K562 (cell line): ENCODE measurements around the gene FSHR. TPM values are rescaled to one million over a fixed set of nuclear protein-coding genes. Genes with fewer than 3 reads are reported as not detected.

Experiments
- CBFB ChIP-seq: sonication (generic); formaldehyde crosslinking; IDR thresholded peaks from 2 replicates; pipeline ENCODE4 v1.4.0; 2020; ENCODE audit warnings: mild to moderate bottlenecking, missing genetic modification reagents
- ZBTB40 ChIP-seq, 2 experiments: fragments of 450-650 bp in 1 of 2; sonication (generic) in 1 of 2; formaldehyde crosslinking in 1 of 2; IDR thresholded peaks; 2 replicates each; pipeline versions ENCODE4 v1.7.1 to v1.9.0; 2016 to 2022; ENCODE audit warnings: inconsistent platforms in 1 of 2, mild to moderate bottlenecking in 1 of 2, missing genetic modification reagents in 1 of 2
- polyA plus RNA-seq, 8 experiments: library from polyadenylated mRNA; depleted of rRNA in 4 of 8; stranded (reverse) in 5 of 8; unstranded in 3 of 8; fragments of >200 nt; fragmentation: Nextera tagmentation in 2 of 8; fragmentation: Illumina TruSeq in 1 of 8; extraction: Ambion mirVana in 2 of 8; extraction: Trizol in 1 of 8; gene quantifications; 2 replicates each; pipeline versions ENCODE4 v1.2.1 to v1.2.3, GENCODE V29; 2011 to 2014; ENCODE audit warnings: inconsistent platforms in 1 of 8, missing spikeins in 1 of 8
- total RNA-seq, 7 experiments: library from RNA; depleted of rRNA in 6 of 7; stranded (reverse); fragments of >200 nt in 6 of 7; fragmentation: Illumina TruSeq in 2 of 7; extraction: Trizol in 2 of 7; gene quantifications; 2 replicates each; pipeline versions ENCODE4 v1.2.1 to v1.2.3, GENCODE V29; 2011 to 2021; ENCODE audit warnings: low replicate concordance in 1 of 7

The FSHR gene
- total and polyA plus RNA-seq, 9 of the 15 experiments (the other 6 are each of a cell fraction or from before 2014, with no cell fraction given), result not detected

GRCh38 chr2:48965204-48965603, 189.1 kb downstream of the FSHR start (continued):
- TF ChIP-seq ZBTB40 (IDR thresholded peaks at IDR 0.05) (no peak), ZBTB40 (CRISPR knock-in tag; IDR thresholded peaks at IDR 0.05) (no peak), CBFB (CRISPR knock-in tag) (no peak)
